ENCODE results near the gene RDX. TPM values are rescaled to one million over a fixed set of nuclear protein-coding genes. Genes with fewer than 3 reads are reported as not detected.

RDX gene
- total and polyA plus RNA-seq, 9 of the 15 experiments (the other 6 are each of a cell fraction or from before 2014, with no cell fraction given): 35.6 to 62.1 (median 54.3) TPM

- TF ChIP-seq NFATC3 (IDR thresholded peaks at IDR 0.05) (no peak), SOX6 (IDR thresholded peaks at IDR 0.05) (peak; percentile 100), SP1 (CRISPR knock-in tag; IDR thresholded peaks at IDR 0.05) (no peak), ASH1L (IDR thresholded peaks at IDR 0.05; ENCODE audit: borderline replicate concordance, low read depth, partially characterized antibody) (no peak), AFF1 (IDR thresholded peaks at IDR 0.05; ENCODE audit: low read depth in 1 of 2, partially characterized antibody in 2 of 2) (peak in 1 of 2 experiments; percentile 30), KDM4B (IDR thresholded peaks at IDR 0.05; ENCODE audit: borderline replicate concordance in 2 of 2, low read depth in 1 of 2) (no peak), NR3C1 (CRISPR knock-in tag; IDR thresholded peaks at IDR 0.05) (no peak), ZBTB8A (IDR thresholded peaks at IDR 0.05; ENCODE audit: partially characterized antibody) (no peak), CEBPG (CRISPR knock-in tag; IDR thresholded peaks at IDR 0.05) (no peak), CEBPG (tag; conservative IDR thresholded peaks at IDR 0.05 in 1 of 2, IDR thresholded peaks at IDR 0.05 in 1 of 2) (peak; percentile 64 to 78), RBM39 (optimal IDR thresholded peaks at IDR 0.05; ENCODE audit: low read depth, low read length) (no peak), ARNT (IDR thresholded peaks at IDR 0.05) (peak in 1 of 2 experiments; percentile 63; a peak in 1 of 4 replicates), PML (IDR thresholded peaks at IDR 0.05; ENCODE audit: low read length) (peak; percentile 83), ZNF518B (CRISPR knock-in tag; IDR thresholded peaks at IDR 0.05) (no peak), ZBTB17 (CRISPR knock-in tag; IDR thresholded peaks at IDR 0.05) (no peak), ARID3A (IDR thresholded peaks at IDR 0.05; ENCODE audit: borderline replicate concordance, low read depth, low read length) (peak; percentile 70; the same call in 1 of the 2 replicates), LARP7 (IDR thresholded peaks at IDR 0.05) (no peak), CREB3L1 (IDR thresholded peaks at IDR 0.05; ENCODE audit: borderline replicate concordance, low read depth) (no peak), SMAD4 (CRISPR knock-in tag; conservative IDR thresholded peaks at IDR 0.05) (peak; percentile 62; the same call in 1 of the 2 replicates)
Observed at GRCh38 chr11:110317516-110317932, 21.1 kb upstream of the RDX start (continued).

Measured in K562 (cell line).